ENCODE data around the gene FIGN.
A peak's percentile ranks its signal among the peaks of the same experiment; 100 is the strongest.

The FIGN gene

GRCh38 chr2:163708265-163708664 lies 27.5 kb downstream of the FIGN start:
- no peak for DNase-seq (ENCODE audit: low spot score)

GRCh38 chr2:163703386-163703785 lies 32.4 kb downstream of the FIGN start:
- DNase-seq (ENCODE audit: low spot score), result no peak

- DNase-seq (ENCODE audit: low spot score), result no peak
Measured at GRCh38 chr2:163701399-163702195, 34.2 kb downstream of the FIGN start.

- no peak for DNase-seq (ENCODE audit: low spot score)
Measured at GRCh38 chr2:163698857-163699256, 37.0 kb downstream of the FIGN start.

- DNase-seq (ENCODE audit: low spot score), result no peak
Measured at GRCh38 chr2:163697846-163698637, 37.8 kb downstream of the FIGN start.

DNA sequence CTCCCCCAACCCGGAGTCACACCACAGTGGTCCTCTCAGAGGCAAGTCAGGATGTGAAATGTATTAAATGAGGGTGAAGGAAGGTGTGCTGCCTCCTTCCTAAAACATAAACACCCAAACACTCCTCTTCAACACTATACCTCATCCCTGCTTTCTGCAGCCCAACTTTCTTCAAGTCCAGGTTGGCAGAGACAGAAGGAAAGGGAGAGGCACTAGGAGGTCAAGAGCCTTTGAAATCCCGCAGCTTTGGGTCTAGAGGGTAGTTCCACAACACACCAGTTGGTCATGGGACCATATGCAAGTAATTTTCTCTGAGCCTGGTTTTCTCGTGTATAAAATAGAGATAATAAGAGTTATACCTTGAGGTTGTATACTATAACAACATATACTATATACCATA lies 38.4 kb downstream of the FIGN start:
- DNase-seq (ENCODE audit: low spot score), result no peak

DNA sequence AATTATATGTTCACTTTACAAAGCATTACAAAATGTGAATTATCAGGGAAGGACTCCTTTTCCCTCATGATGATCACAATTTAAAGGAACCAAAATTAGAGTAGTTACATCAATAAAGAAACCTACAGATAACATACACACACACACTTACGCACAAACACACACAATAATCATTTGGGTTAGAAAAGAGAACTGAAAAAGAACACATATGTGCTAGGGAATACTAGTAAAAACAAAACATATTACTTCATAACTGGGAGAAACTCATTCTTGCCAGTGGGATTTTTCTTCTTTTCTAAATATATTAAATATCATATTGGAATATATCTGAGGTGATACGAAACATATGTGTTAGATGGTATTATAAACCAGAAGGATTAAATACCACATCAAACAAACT lies 42.3 kb downstream of the FIGN start:
- DNase-seq (ENCODE audit: low spot score), result no peak

DNA sequence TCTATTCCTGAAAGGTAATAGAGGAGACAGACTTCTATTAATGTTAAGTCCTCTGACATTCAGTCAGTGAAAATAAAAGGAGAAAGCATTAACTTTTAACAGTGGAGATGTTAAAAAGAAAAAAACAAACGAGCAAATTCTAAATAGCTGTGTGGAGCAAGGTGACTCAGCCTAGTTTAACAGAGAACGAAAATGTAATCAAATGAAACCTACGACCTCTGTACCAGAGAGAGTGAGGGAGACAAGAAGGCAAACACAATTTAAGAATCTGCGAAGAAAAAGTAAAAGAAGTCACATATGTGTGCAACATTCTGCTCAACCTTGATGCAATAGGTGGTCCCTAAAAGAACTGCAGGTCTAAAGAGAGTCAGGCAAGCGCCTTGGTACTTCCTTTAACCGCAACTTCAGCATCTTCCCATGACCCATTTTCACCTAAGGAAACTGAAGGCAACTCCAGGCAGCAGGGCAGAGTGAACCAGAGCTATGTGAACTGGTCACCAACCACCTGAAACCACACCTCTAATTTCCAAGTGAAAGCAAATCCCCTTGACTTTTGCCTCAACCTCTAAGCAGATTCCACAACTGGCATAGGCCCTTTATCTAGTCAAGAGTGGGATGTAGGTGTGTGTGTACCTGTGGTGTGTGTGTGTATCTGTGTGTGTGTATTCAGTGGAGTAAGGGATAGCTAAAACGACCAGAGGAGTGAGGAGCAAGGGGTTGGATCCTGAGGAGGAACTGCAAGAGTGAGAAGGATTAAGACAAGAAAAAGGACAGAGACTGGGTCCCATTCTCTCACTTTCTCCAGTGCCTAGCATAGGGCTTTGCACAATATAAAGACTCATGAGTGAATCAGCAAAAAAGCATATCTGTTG lies 43.0 kb downstream of the FIGN start:
- no peak for DNase-seq (ENCODE audit: low spot score)

- no peak for DNase-seq (ENCODE audit: low spot score)
Measured at GRCh38 chr2:163692081-163692480, 43.7 kb downstream of the FIGN start.

GRCh38 chr2:163690896-163691295 lies 44.9 kb downstream of the FIGN start:
- DNase-seq (ENCODE audit: low spot score), result no peak

DNA sequence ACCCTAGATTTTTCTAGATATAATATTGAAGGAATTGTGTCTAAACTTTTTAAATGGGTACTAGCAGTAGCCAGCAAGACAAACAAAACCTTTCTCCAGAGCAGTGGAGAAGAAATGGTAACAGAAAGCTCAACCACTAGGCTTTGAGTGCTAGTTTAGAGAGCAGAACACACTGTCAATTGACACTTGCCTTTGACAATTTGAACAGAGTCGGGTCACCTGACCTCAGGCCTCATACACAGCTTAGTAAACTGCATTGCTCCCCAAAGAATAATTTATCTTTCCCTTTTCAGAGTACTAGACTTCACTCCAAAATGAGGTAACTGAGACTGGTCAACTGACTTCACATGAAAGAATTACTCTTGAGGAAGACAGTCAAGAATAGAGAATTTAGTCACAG lies 48.6 kb downstream of the FIGN start:
- no peak for DNase-seq (ENCODE audit: low spot score)

DNA sequence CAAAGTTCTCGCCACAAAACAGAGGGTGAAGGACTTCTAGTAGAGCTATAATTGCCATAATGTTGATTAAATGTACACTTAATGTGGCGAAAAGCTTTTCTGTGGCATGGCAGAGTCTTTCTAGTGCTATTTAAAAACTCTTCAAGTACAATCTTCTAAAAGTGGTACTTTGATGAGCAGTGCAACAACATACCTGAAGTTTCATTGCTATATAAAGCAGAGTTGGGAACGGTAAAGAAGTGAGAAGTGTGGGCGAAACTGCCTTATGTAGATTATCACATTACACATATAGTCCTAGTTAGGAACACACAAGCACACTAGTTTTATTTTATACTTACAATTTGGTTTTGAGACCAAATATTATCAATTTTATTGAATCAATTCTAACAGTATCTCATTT lies 49.5 kb downstream of the FIGN start:
- no peak for DNase-seq (ENCODE audit: low spot score)

DNA sequence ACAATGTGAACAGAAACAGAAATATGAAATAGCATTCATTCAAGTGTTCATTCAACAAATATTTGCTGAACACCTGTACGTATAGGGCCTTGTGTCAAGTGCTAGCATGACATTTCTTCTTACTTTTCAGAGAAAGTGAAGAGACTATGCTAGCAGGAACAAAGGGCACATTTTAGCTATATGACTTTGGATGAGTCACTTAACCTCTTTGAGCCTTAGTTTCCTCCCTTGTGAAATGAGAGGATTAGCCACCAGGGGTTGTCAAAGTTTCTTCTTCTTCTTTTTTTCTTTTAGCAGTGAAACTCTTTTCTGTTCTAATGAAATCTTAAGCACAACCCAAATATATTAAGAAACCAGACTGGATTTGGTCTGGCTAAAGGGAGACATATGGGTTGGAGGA lies 53.1 kb downstream of the FIGN start:
- DNase-seq (ENCODE audit: low spot score), result no peak

DNA sequence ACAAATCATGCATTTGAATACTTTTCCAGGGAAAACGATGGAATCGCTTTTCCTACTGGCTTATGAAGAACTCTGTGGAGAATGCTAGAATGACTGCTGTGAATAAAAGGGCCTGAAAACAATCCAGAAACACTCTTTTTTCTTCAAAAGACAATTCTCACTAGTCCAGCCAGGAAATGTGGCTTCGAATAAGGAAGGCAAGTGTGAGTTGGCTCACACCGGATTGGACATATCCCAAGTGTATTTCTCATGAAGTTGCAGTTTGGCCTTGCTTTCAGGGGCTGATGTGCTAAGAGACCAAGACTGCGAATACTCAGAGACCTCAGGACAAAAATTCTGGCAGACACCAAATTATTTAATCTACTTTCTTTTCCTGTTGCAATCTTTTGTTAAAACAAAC lies 54.1 kb downstream of the FIGN start:
- no peak for DNase-seq (ENCODE audit: low spot score)

GRCh38 chr2:163675388-163675787 lies 60.4 kb downstream of the FIGN start:
- no peak for DNase-seq (ENCODE audit: low spot score)

- no peak for DNase-seq (ENCODE audit: low spot score)
Measured at GRCh38 chr2:163673522-163673921, 62.3 kb downstream of the FIGN start.

DNA sequence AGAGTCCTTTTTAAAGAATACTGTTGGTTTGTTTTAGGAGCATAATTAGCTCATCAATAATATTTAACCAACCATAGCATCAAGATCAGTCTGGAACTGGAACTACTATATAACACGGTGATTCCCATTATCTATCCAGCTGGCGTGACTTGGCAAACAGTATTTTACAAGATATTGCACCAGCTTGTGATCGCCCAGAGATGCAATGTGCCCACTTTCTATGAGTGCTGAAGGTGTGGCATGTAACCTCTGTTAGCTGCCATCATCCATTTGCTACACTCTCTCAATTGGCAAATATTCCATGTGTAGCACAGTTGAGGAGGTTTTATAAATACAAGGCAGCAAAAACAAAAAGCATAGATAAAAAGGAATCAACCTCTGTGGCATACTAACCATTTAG lies 64.9 kb downstream of the FIGN start:
- no peak for DNase-seq (ENCODE audit: low spot score)

GRCh38 chr2:163669506-163669905 lies 66.3 kb downstream of the FIGN start:
- DNase-seq (ENCODE audit: low spot score), result no peak

DNA sequence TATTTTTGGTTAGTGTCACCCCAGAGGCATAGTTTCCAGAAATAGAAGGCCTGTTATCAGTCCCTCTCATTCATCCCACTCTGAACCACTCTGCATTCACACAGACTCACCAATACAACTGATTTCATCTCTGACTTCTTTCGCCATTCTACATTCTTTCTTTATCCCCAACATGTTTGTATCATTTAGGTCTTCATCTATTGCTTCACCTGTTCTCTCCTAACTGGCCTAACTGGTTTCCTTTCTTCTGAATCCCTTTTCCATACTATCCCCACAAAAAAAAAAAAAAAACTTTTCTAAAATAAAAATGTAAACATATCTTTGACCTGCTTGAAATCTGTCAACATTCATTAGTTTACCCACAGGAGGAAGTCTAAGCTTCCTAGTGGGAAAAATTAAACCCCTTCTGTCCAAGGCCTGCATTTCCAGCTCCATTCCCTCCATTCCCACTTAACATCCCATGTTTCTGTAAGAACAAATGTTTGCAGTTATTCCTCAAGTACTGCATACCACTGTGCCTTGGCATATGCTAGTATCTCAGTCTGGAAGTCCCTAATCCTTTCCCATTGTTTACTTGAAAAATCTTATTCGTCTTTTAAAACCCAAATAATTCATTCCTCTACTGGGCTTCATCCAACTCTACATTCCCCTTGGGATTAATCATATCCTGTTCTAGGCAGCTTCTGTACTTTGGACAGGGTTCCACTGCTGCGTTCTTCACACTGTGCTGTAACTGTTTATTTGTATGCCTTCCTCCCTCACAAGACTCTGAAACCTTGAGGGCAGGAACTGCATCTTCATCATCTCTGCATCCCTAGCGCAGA lies 68.5 kb downstream of the FIGN start:
- peak; percentile 44 for DNase-seq (ENCODE audit: low spot score)

DNA sequence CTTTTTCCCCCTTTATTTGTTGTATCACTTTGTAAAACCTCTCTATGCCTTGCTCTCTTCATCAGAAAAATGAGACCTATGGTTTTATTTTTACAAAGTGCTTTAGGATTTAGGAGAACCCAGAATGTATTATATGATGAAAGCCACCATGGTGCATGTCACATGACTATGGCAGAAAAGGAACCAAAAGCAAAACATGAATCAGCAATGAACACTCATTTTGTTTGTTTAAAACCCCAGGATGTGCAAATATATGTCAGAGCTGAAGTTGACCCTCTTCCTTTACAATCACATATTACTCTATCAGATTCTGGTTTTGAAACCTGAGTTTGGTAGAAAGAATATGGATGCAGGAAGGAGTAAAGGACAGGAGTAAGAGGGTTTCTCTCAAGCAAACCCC lies 70.0 kb downstream of the FIGN start:
- peak; percentile 20 for DNase-seq (ENCODE audit: low spot score)

- DNase-seq (ENCODE audit: low spot score), result no peak
Measured at GRCh38 chr2:163665051-163665450, 70.8 kb downstream of the FIGN start.

DNA sequence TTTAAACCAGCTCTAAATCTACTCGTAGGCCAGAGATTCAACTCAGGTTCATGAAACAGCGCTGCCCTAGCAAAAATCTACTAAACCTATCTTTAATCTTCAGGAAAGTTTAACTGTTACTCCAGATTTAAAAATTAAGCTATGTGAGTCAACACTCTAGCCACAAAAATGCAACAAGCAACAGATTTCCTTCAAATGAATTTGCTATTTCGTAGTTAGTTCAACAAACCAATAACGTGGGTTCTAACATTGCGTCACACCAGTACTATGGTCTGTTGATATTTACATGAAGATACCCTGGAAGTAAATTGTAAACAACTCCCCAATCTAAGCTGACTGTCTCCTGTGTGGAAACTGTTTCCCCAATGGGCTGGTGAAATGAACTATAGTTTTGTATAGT lies 71.2 kb downstream of the FIGN start:
- DNase-seq (ENCODE audit: low spot score), result peak; percentile 21

Measured in hepatic stellate cell (primary cell).